Measurements from ENCODE around the gene CPHXL2. TPM values are rescaled to one million over a fixed set of nuclear protein-coding genes. Genes with fewer than 3 reads are reported as not detected.

Gene CPHXL2
- total RNA-seq, 1 donor from 2014 or later: not detected

- H3K36me3 ChIP-seq: no peaks in the 10 kb centered on the region
Measured at GRCh38 chr16:75628351-75628750, 48.5 kb downstream of the CPHXL2 start.

GRCh38 chr16:75627851-75628250, 49.0 kb downstream of the CPHXL2 start:
- H3K27ac ChIP-seq: no peak overlapping the region
- Mint-ChIP-seq H3K27ac (no peak overlapping the region), H3K4me1 (peaks cover 2% of the 10 kb centered on the region), H3K36me3 (peaks cover 33% of the 10 kb centered on the region), H3K27me3 (ENCODE audit: insufficient read depth, low read depth) (peaks cover 4% of the 10 kb centered on the region), H3K4me3 (no peak overlapping the region), H3K9me3 (no peaks in the 10 kb centered on the region)
- no peaks in the 10 kb centered on the region for H3K27me3 ChIP-seq
- no peaks in the 10 kb centered on the region for H4K20me1 ChIP-seq (ENCODE audit: low read depth)
- no peaks in the 10 kb centered on the region for H3K36me3 ChIP-seq
- DNase-seq (ENCODE audit: low spot score): no peak
- no peak overlapping the region for H3K9ac ChIP-seq
- no peaks in the 10 kb centered on the region for H3K9me3 ChIP-seq (ENCODE audit: low read depth)
- peaks cover 18% of the 10 kb centered on the region for H3F3A ChIP-seq (ENCODE audit: low read depth)
- no peak for TF ChIP-seq CTCF (IDR thresholded peaks at IDR 0.05)
- TF ChIP-seq EZH2 (IDR thresholded peaks at IDR 0.05): no peak
- no peak overlapping the region for H3K4me3 ChIP-seq
- H3K4me2 ChIP-seq: no peak overlapping the region
- no peaks in the 10 kb centered on the region for H3K79me2 ChIP-seq (ENCODE audit: low read depth)
- H3K4me1 ChIP-seq: no peaks in the 10 kb centered on the region
- H2AFZ ChIP-seq (replicated peaks): no peak overlapping the region

More at GRCh38 chr16:75628351-75628750, 48.5 kb downstream of the CPHXL2 start:
- no peak overlapping the region for H3K27ac Mint-ChIP-seq
- Histone ChIP-seq H3K4me1 (no peaks in the 10 kb centered on the region), H3K4me2 (no peak overlapping the region), H3F3A (ENCODE audit: low read depth) (peaks cover 17% of the 10 kb centered on the region), H3K27me3 (no peaks in the 10 kb centered on the region), H3K4me3 (no peak overlapping the region), H3K27ac (no peak overlapping the region), H2AFZ (replicated peaks) (no peak overlapping the region), H3K9ac (no peak overlapping the region), H3K79me2 (ENCODE audit: low read depth) (no peaks in the 10 kb centered on the region), H3K9me3 (ENCODE audit: low read depth) (no peaks in the 10 kb centered on the region), H4K20me1 (ENCODE audit: low read depth) (no peaks in the 10 kb centered on the region)
- H3K9me3 Mint-ChIP-seq: no peaks in the 10 kb centered on the region
- no peak for TF ChIP-seq EZH2 (IDR thresholded peaks at IDR 0.05)
- no peak for TF ChIP-seq EZH2phosphoT487 (IDR thresholded peaks at IDR 0.05)
- TF ChIP-seq CTCF (IDR thresholded peaks at IDR 0.05): no peak
- H3K27me3 Mint-ChIP-seq (ENCODE audit: insufficient read depth, low read depth): peaks cover 4% of the 10 kb centered on the region
- no peak overlapping the region for H3K4me3 Mint-ChIP-seq
- peaks cover 35% of the 10 kb centered on the region for H3K36me3 Mint-ChIP-seq
- no peak for DNase-seq (ENCODE audit: low spot score)
- peaks cover 2% of the 10 kb centered on the region for H3K4me1 Mint-ChIP-seq

GRCh38 chr16:75626806-75627205, 50.0 kb downstream of the CPHXL2 start:
- Mint-ChIP-seq H3K4me1 (peaks cover 2% of the 10 kb centered on the region), H3K27me3 (ENCODE audit: insufficient read depth, low read depth) (peaks cover 4% of the 10 kb centered on the region), H3K27ac (no peak overlapping the region), H3K36me3 (peaks cover 33% of the 10 kb centered on the region), H3K4me3 (no peak overlapping the region), H3K9me3 (no peaks in the 10 kb centered on the region)
- Histone ChIP-seq H3K9ac (no peak overlapping the region), H3K4me1 (peaks cover 5% of the 10 kb centered on the region), H3K36me3 (no peaks in the 10 kb centered on the region), H3K9me3 (ENCODE audit: low read depth) (no peaks in the 10 kb centered on the region), H2AFZ (replicated peaks) (no peak overlapping the region), H4K20me1 (ENCODE audit: low read depth) (no peaks in the 10 kb centered on the region), H3K27me3 (no peaks in the 10 kb centered on the region), H3K4me2 (no peak overlapping the region), H3K79me2 (ENCODE audit: low read depth) (peaks cover 9% of the 10 kb centered on the region), H3K27ac (no peak overlapping the region), H3F3A (ENCODE audit: low read depth) (peaks cover 28% of the 10 kb centered on the region), H3K4me3 (no peak overlapping the region)
- no peak for DNase-seq (ENCODE audit: low spot score)
- no peak for TF ChIP-seq EZH2phosphoT487 (IDR thresholded peaks at IDR 0.05)
- TF ChIP-seq CTCF (IDR thresholded peaks at IDR 0.05): no peak
- TF ChIP-seq EZH2 (IDR thresholded peaks at IDR 0.05): no peak
